HL-60 (cell line): ENCODE data around the gene WNT11.

ENCODE experiments used
- POLR2AphosphoS5 ChIP-seq: IDR thresholded peaks from 2 replicates; pipeline ENCODE4 v1.6.1; 2012; ENCODE audit warnings: low read depth
- SPI1 ChIP-seq: IDR thresholded peaks from 2 replicates; pipeline ENCODE4 v1.6.1; 2012; ENCODE audit warnings: low read depth, mild to moderate bottlenecking, borderline replicate concordance
- TF ChIP-seq, protein P1 (sequence below): IDR thresholded peaks from one replicate; pipeline ENCODE4 v1.5.1; 2011; ENCODE audit warnings: low read length, control low read depth, inconsistent platforms; ENCODE audit not compliant: insufficient read depth

GRCh38 chr11:76201672-76202412 lies 4.5 kb downstream of the WNT11 start:
- TF ChIP-seq, protein P1, sequence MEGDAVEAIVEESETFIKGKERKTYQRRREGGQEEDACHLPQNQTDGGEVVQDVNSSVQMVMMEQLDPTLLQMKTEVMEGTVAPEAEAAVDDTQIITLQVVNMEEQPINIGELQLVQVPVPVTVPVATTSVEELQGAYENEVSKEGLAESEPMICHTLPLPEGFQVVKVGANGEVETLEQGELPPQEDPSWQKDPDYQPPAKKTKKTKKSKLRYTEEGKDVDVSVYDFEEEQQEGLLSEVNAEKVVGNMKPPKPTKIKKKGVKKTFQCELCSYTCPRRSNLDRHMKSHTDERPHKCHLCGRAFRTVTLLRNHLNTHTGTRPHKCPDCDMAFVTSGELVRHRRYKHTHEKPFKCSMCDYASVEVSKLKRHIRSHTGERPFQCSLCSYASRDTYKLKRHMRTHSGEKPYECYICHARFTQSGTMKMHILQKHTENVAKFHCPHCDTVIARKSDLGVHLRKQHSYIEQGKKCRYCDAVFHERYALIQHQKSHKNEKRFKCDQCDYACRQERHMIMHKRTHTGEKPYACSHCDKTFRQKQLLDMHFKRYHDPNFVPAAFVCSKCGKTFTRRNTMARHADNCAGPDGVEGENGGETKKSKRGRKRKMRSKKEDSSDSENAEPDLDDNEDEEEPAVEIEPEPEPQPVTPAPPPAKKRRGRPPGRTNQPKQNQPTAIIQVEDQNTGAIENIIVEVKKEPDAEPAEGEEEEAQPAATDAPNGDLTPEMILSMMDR = no peak
- TF ChIP-seq SPI1 (no peak), POLR2AphosphoS5 (no peak)
